Measurements from ENCODE around the gene LNX2.

GRCh38 chr13:27549406-27549981 is 70.8 kb downstream of the LNX2 start:
- no peak for TF ChIP-seq CTCF (IDR thresholded peaks at IDR 0.05; ENCODE audit: insufficient read depth, low read length, poor library complexity, severe bottlenecking)
- TF ChIP-seq EZH2phosphoT487 (conservative IDR thresholded peaks at IDR 0.05; ENCODE audit: low read length), result no peak
